22Rv1 (cell line): ENCODE results near the gene HDGF.

Source experiments
- ZFX ChIP-seq: fragments of 450-650 bp; IDR thresholded peaks from 2 replicates; pipeline ENCODE4 v1.6.1; 2017; ENCODE audit warnings: antibody characterized with exemption, borderline replicate concordance
- TF ChIP-seq, protein P1 (sequence below): fragments of 450-650 bp; IDR thresholded peaks from 2 replicates; pipeline ENCODE4 v1.5.1; 2017; ENCODE audit warnings: mild to moderate bottlenecking

DNA sequence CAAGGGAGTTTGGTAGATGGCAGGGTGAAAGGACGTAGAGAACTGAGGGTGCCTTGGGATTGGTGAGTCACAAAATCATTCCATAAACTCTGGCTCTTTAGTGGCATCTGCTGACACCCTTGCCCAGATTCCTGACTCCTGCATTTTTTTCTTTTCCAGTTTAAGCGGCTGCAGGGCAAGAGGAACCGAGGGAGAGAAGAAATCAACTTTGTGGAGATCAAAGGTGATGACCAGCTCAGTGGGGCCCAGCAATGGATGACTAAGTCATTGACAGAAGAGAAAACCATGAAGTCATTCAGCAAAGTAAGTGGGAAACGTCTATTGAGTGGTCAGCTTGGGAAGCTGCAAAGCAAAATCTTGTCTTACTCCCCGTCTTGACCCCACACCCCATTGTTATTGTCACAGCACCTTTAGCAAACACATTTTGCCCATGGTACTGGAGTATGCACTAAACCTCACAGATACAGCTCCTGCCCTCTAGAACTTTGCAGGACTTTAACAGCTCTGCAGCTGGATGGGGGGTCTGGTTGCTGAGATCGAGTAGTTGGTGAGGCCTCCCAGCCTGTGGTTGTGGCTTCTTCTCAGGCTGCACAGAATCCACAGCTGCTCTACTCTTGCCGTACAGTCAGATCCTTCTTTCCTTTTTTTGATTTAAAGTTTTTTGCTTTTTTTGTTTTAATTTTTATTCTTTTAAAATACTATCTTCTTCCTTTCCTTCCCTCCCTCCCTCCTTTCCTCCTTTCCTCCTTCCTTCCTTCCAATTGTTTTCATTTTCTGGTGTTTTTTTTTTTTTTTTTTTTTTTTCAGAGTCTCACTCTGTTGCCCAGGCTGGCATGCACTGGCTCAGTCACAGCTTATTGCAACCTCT lies 43.3 kb upstream of the HDGF start:
- TF ChIP-seq, protein P1, sequence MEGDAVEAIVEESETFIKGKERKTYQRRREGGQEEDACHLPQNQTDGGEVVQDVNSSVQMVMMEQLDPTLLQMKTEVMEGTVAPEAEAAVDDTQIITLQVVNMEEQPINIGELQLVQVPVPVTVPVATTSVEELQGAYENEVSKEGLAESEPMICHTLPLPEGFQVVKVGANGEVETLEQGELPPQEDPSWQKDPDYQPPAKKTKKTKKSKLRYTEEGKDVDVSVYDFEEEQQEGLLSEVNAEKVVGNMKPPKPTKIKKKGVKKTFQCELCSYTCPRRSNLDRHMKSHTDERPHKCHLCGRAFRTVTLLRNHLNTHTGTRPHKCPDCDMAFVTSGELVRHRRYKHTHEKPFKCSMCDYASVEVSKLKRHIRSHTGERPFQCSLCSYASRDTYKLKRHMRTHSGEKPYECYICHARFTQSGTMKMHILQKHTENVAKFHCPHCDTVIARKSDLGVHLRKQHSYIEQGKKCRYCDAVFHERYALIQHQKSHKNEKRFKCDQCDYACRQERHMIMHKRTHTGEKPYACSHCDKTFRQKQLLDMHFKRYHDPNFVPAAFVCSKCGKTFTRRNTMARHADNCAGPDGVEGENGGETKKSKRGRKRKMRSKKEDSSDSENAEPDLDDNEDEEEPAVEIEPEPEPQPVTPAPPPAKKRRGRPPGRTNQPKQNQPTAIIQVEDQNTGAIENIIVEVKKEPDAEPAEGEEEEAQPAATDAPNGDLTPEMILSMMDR, result no peak
- no peak for TF ChIP-seq ZFX
